Measurements from ENCODE around the gene KCNV2. TPM values are rescaled to one million over a fixed set of nuclear protein-coding genes. Genes with fewer than 3 reads are reported as not detected.

The KCNV2 gene
- polyA plus RNA-seq, 1 donor from 2014 or later: not detected

DNA sequence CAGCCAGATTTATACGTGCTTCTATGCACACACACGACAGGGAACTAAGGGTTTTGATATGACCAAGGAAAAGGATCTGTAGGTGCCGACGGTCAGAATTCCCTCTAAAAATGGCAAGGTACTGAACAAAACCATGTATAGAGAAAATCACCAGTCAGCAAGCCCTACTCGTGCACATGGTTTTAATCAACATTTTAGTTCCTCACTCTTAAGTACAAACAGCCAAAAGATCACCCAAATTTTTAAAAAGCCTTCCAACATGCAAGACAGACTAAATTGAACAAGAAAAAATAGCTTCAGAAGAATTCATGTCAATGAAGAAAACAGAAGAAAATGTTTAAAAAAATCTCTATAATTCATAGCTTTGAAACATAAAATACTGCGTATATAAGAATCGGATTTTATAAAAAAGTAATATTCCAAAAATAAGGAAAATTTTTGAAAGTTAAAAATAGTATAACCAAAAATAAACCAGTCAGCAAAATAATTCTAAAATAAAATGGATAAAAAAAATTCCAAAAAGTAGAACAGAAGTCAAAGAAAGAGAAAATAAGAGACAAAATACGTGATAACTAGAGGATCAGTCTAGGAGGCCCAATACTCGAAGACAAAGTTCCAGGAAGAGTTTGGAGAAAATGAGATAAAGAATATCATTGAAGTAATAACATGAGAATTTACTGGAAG lies 43.0 kb upstream of the KCNV2 start:
- no peaks in the 10 kb centered on the region for H4K20me1 ChIP-seq (ENCODE audit: insufficient read depth)
- no peaks in the 10 kb centered on the region for H3K9me3 ChIP-seq (ENCODE audit: low read length)
- no peak overlapping the region for H3K27ac ChIP-seq (ENCODE audit: low read length)
- no peaks in the 10 kb centered on the region for H3K9me2 ChIP-seq (ENCODE audit: insufficient read depth, low read length)
- no peaks in the 10 kb centered on the region for H3K79me2 ChIP-seq (replicated peaks; ENCODE audit: insufficient read depth, low read length)
- H3F3A ChIP-seq (ENCODE audit: insufficient read depth, low read length, poor library complexity, severe bottlenecking): no peaks in the 10 kb centered on the region
- no peaks in the 10 kb centered on the region for H3K36me3 ChIP-seq (ENCODE audit: insufficient read depth, low read length)
- TF ChIP-seq EZH2 (IDR thresholded peaks at IDR 0.05; ENCODE audit: borderline replicate concordance, insufficient read depth, low read length, poor library complexity, severe bottlenecking) (no peak), TAF1 (IDR thresholded peaks at IDR 0.05; ENCODE audit: low read depth) (no peak), POLR2AphosphoS5 (IDR thresholded peaks at IDR 0.05) (no peak), RAD21 (conservative IDR thresholded peaks at IDR 0.05) (no peak), SMC3 (conservative IDR thresholded peaks at IDR 0.05; ENCODE audit: poor library complexity) (no peak), MXI1 (conservative IDR thresholded peaks at IDR 0.05; ENCODE audit: poor library complexity, severe bottlenecking) (no peak), EP300 (conservative IDR thresholded peaks at IDR 0.05; ENCODE audit: poor library complexity, severe bottlenecking) (no peak)
- TF ChIP-seq, protein P1, sequence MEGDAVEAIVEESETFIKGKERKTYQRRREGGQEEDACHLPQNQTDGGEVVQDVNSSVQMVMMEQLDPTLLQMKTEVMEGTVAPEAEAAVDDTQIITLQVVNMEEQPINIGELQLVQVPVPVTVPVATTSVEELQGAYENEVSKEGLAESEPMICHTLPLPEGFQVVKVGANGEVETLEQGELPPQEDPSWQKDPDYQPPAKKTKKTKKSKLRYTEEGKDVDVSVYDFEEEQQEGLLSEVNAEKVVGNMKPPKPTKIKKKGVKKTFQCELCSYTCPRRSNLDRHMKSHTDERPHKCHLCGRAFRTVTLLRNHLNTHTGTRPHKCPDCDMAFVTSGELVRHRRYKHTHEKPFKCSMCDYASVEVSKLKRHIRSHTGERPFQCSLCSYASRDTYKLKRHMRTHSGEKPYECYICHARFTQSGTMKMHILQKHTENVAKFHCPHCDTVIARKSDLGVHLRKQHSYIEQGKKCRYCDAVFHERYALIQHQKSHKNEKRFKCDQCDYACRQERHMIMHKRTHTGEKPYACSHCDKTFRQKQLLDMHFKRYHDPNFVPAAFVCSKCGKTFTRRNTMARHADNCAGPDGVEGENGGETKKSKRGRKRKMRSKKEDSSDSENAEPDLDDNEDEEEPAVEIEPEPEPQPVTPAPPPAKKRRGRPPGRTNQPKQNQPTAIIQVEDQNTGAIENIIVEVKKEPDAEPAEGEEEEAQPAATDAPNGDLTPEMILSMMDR (IDR thresholded peaks at IDR 0.05; ENCODE audit: poor library complexity, severe bottlenecking): no peak
- TF ChIP-seq, protein P2, sequence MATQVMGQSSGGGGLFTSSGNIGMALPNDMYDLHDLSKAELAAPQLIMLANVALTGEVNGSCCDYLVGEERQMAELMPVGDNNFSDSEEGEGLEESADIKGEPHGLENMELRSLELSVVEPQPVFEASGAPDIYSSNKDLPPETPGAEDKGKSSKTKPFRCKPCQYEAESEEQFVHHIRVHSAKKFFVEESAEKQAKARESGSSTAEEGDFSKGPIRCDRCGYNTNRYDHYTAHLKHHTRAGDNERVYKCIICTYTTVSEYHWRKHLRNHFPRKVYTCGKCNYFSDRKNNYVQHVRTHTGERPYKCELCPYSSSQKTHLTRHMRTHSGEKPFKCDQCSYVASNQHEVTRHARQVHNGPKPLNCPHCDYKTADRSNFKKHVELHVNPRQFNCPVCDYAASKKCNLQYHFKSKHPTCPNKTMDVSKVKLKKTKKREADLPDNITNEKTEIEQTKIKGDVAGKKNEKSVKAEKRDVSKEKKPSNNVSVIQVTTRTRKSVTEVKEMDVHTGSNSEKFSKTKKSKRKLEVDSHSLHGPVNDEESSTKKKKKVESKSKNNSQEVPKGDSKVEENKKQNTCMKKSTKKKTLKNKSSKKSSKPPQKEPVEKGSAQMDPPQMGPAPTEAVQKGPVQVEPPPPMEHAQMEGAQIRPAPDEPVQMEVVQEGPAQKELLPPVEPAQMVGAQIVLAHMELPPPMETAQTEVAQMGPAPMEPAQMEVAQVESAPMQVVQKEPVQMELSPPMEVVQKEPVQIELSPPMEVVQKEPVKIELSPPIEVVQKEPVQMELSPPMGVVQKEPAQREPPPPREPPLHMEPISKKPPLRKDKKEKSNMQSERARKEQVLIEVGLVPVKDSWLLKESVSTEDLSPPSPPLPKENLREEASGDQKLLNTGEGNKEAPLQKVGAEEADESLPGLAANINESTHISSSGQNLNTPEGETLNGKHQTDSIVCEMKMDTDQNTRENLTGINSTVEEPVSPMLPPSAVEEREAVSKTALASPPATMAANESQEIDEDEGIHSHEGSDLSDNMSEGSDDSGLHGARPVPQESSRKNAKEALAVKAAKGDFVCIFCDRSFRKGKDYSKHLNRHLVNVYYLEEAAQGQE (IDR thresholded peaks at IDR 0.05; ENCODE audit: borderline replicate concordance): no peak
- H2AFZ ChIP-seq (ENCODE audit: low read depth, low read length): no peak overlapping the region
- no peak overlapping the region for H3K4me2 ChIP-seq (ENCODE audit: low read length)
- H3K9ac ChIP-seq (ENCODE audit: low read length): no peak overlapping the region
- H3K27me3 ChIP-seq (ENCODE audit: insufficient read depth, low read depth, low read length): no peaks in the 10 kb centered on the region
- H3K4me3 ChIP-seq (ENCODE audit: low read length): no peak overlapping the region

DNA sequence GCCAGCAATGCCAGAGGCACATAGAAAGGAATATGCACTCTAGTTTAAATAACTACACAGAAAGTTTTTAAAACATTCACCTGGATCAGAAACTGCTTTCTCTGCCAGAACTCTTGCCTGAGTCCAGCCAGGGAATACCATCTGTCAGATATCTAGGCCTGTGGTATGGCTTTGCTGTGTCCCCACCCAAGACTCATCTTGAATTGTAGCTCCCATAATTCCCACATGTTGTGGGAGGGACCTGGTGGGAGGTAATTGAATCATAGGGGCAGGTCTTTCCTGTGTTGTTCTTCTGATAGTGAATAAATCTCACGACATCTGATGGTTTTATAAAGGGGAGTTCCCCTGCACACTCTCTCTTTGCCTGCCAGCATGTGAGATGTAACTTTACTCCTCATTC lies 41.5 kb upstream of the KCNV2 start:
- Histone ChIP-seq H3K9ac (ENCODE audit: low read length) (no peak overlapping the region), H3K9me2 (ENCODE audit: insufficient read depth, low read length) (no peaks in the 10 kb centered on the region), H3K36me3 (ENCODE audit: insufficient read depth, low read length) (no peaks in the 10 kb centered on the region), H3F3A (ENCODE audit: insufficient read depth, low read length, poor library complexity, severe bottlenecking) (no peaks in the 10 kb centered on the region), H3K79me2 (replicated peaks; ENCODE audit: insufficient read depth, low read length) (no peaks in the 10 kb centered on the region), H3K4me2 (ENCODE audit: low read length) (no peak overlapping the region), H2AFZ (ENCODE audit: low read depth, low read length) (no peak overlapping the region), H3K4me3 (ENCODE audit: low read length) (no peak overlapping the region), H3K9me3 (ENCODE audit: low read length) (no peaks in the 10 kb centered on the region), H3K27me3 (ENCODE audit: insufficient read depth, low read depth, low read length) (no peaks in the 10 kb centered on the region), H4K20me1 (ENCODE audit: insufficient read depth) (no peaks in the 10 kb centered on the region), H3K27ac (ENCODE audit: low read length) (no peak overlapping the region)
- TF ChIP-seq TAF1 (IDR thresholded peaks at IDR 0.05; ENCODE audit: low read depth) (no peak), POLR2AphosphoS5 (IDR thresholded peaks at IDR 0.05) (no peak), EZH2 (IDR thresholded peaks at IDR 0.05; ENCODE audit: borderline replicate concordance, insufficient read depth, low read length, poor library complexity, severe bottlenecking) (no peak), MXI1 (conservative IDR thresholded peaks at IDR 0.05; ENCODE audit: poor library complexity, severe bottlenecking) (no peak), SMC3 (conservative IDR thresholded peaks at IDR 0.05; ENCODE audit: poor library complexity) (no peak), EP300 (conservative IDR thresholded peaks at IDR 0.05; ENCODE audit: poor library complexity, severe bottlenecking) (no peak)
- TF ChIP-seq, protein P1 (IDR thresholded peaks at IDR 0.05; ENCODE audit: poor library complexity, severe bottlenecking): no peak
